Endothelial cell of umbilical vein (primary cell): ENCODE results near the gene KCNJ4. TPM values are rescaled to one million over a fixed set of nuclear protein-coding genes. Genes with fewer than 3 reads are reported as not detected.

Source experiments
- BruUV-seq: library from RNA; stranded (reverse); fragments of 400-500 nt; replicated peaks from 2 replicates; lab custom pipeline; 2021; lab: Mats Ljungman, UMichigan
- CTCF ChIA-PET: fragments of 300-600, 350-600 bp; sonication (Branson Sonifier 250); formaldehyde crosslinking; loops from one replicate; lab custom pipeline; 2021; ENCODE audit warnings: antibody characterized with exemption, inconsistent platforms; lab: Charles Lee
- POLR2A ChIA-PET: fragments of 300-600, 350-600 bp; sonication (Branson Sonifier 250); formaldehyde crosslinking; loops from one replicate; lab custom pipeline; 2021; ENCODE audit warnings: antibody characterized with exemption, inconsistent platforms; lab: Charles Lee
- DNase-seq: peaks from one replicate; pipeline ENCODE4 v3.0.0-alpha.2; 2011; ENCODE audit warnings: low read depth, low spot score
- FAIRE-seq: peaks from 2 replicates; lab custom pipeline; 2011; peaks lifted over from hg19 to GRCh38; lab: Jason Lieb, UNC
- H2AFZ ChIP-seq: 2 replicates; pipeline ENCODE4 v1.6.0; 2012; ENCODE audit warnings: low read depth, low read length, control low read depth, inconsistent platforms
- H3K27ac ChIP-seq: 2 replicates; pipeline ENCODE4 v1.5.1; 2011; ENCODE audit warnings: low read depth, mild to moderate bottlenecking, control low read depth, low read length, moderate library complexity; ENCODE audit not compliant: insufficient read depth
- H3K27me3 ChIP-seq, 2 experiments: 2 replicates each; pipeline versions ENCODE4 v1.6.0 to v1.6.1; 2011; ENCODE audit warnings: low read length in 2 of 2, mixed read lengths in 1 of 2; ENCODE audit not compliant: control insufficient read depth in 2 of 2, insufficient read depth in 2 of 2
- H3K36me3 ChIP-seq, 2 experiments: 2 replicates in 1 of 2; 3 replicates in 1 of 2; pipeline ENCODE4 v1.5.1; 2011; ENCODE audit warnings: low read length in 2 of 2, mild to moderate bottlenecking in 1 of 2, moderate library complexity in 1 of 2; ENCODE audit not compliant: control insufficient read depth in 2 of 2, insufficient read depth in 2 of 2; ENCODE audit errors: extremely low read depth in 1 of 2
- H3K4me1 ChIP-seq: 3 replicates; pipeline ENCODE4 v1.5.1; 2011; ENCODE audit warnings: mild to moderate bottlenecking, low read length; ENCODE audit not compliant: control insufficient read depth, insufficient read depth; ENCODE audit errors: extremely low read depth
- H3K4me2 ChIP-seq: 2 replicates; pipeline ENCODE4 v1.6.1; 2011; ENCODE audit warnings: low read length, control low read depth, mixed read lengths; ENCODE audit not compliant: insufficient read depth
- H3K4me3 ChIP-seq, 3 experiments: fragments of 200-600 bp in 1 of 3; sonication (generic), shearing (Covaris generic) in 1 of 3; replicated peaks in 1 of 3; 2 replicates each; pipeline ENCODE4 v1.5.1; 2011 to 2016; ENCODE audit warnings: control low read depth in 3 of 3, low read length in 3 of 3, mild to moderate bottlenecking in 2 of 3, inconsistent platforms in 1 of 3, low read depth in 1 of 3, moderate library complexity in 1 of 3; ENCODE audit not compliant: insufficient read depth in 1 of 3
- H3K79me2 ChIP-seq: 2 replicates; pipeline ENCODE4 v1.6.0; 2012; ENCODE audit warnings: low read length, inconsistent platforms; ENCODE audit not compliant: control insufficient read depth, insufficient read depth
- H3K9ac ChIP-seq: replicated peaks from 2 replicates; pipeline ENCODE3; 2011; ENCODE audit warnings: low read length, control low read depth; ENCODE audit not compliant: insufficient read depth; ENCODE audit errors: extremely low read depth
- H3K9me1 ChIP-seq: replicated peaks from 3 replicates; pipeline ENCODE4 v1.6.0; 2011; ENCODE audit warnings: mild to moderate bottlenecking, low read length; ENCODE audit not compliant: control insufficient read depth, insufficient read depth; ENCODE audit errors: extremely low read depth
- H3K9me3 ChIP-seq: replicated peaks from 2 replicates; pipeline ENCODE4 v1.5.1; 2012; ENCODE audit warnings: low read length, inconsistent platforms; ENCODE audit not compliant: control insufficient read depth, insufficient read depth
- H4K20me1 ChIP-seq: replicated peaks from 2 replicates; pipeline ENCODE3; 2011; ENCODE audit warnings: mild to moderate bottlenecking, low read length; ENCODE audit not compliant: control insufficient read depth, insufficient read depth; ENCODE audit errors: extremely low read depth
- EZH2 ChIP-seq: IDR thresholded peaks from 2 replicates; pipeline ENCODE4 v1.6.1; 2012; ENCODE audit warnings: borderline replicate concordance, low read depth, mild to moderate bottlenecking, moderate library complexity, low read length, inconsistent platforms; ENCODE audit not compliant: severe bottlenecking
- FOS ChIP-seq: IDR thresholded peaks from 2 replicates; pipeline ENCODE4 v1.6.1; 2011; ENCODE audit warnings: mild to moderate bottlenecking, low read length, moderate library complexity, borderline replicate concordance; ENCODE audit not compliant: insufficient read depth
- GATA2 ChIP-seq: IDR thresholded peaks from 2 replicates; pipeline ENCODE4 v1.7.0; 2011; ENCODE audit warnings: low read depth, mild to moderate bottlenecking, moderate library complexity, mixed read lengths, low read length; ENCODE audit not compliant: insufficient read length, insufficient read depth
- JUN ChIP-seq: IDR thresholded peaks from 2 replicates; pipeline ENCODE4 v1.6.1; 2011; ENCODE audit warnings: borderline replicate concordance, low read depth; ENCODE audit not compliant: insufficient read length, insufficient read depth
- MYC ChIP-seq: IDR thresholded peaks from one replicate; pipeline ENCODE4 v1.6.1; 2011; ENCODE audit warnings: mild to moderate bottlenecking, low read depth, low read length
- POLR2A ChIP-seq: IDR thresholded peaks from 2 replicates; pipeline ENCODE4 v1.6.1; 2012; ENCODE audit warnings: low read depth, mild to moderate bottlenecking, control low read depth, low read length
- POLR2AphosphoS5 ChIP-seq: IDR thresholded peaks from 2 replicates; pipeline ENCODE4 v1.6.1; 2012; ENCODE audit warnings: low read depth, mild to moderate bottlenecking, control low read depth, low read length, moderate library complexity; ENCODE audit not compliant: insufficient read depth
- dilution Hi-C: fragments of 300-500 bp; cut with MboI; formaldehyde crosslinking; loops from one replicate; pipeline ENCODE4 v1.15.0; 2019; ENCODE audit warnings: low sequenced_read_pairs; ENCODE audit not compliant: extremely low pct_ligation_motif_present
- intact Hi-C: fragments of 100-400 bp; cut with micrococcal nuclease; formaldehyde crosslinking; loops from one replicate; pipeline ENCODE4 v1.10.0; 2022
- polyA plus RNA-seq, 4 experiments: library from polyadenylated mRNA; depleted of rRNA in 3 of 4; stranded (reverse) in 3 of 4; unstranded in 1 of 4; fragments of >200 nt; gene quantifications; 2 replicates each; pipeline versions ENCODE4 v1.2.1 to v1.2.3, GENCODE V29; 2011 to 2012; ENCODE audit warnings: missing spikeins in 1 of 4
- total RNA-seq: library from RNA; stranded (reverse); gene quantifications from 2 replicates; pipeline ENCODE4 v1.2.3, GENCODE V29; 2021
- TF ChIP-seq, protein P1 (sequence below), 2 donors: IDR thresholded peaks; 1 replicate in 1 of 2; 2 replicates in 1 of 2; pipeline ENCODE4 v1.5.1; 2011; ENCODE audit warnings: low read length in 2 of 2, mild to moderate bottlenecking in 2 of 2, moderate library complexity in 2 of 2, control low read depth in 1 of 2, inconsistent platforms in 1 of 2, low read depth in 1 of 2; ENCODE audit not compliant: insufficient read depth in 1 of 2; ENCODE audit errors: extremely low read depth in 1 of 2
- TF ChIP-seq, protein P2 (sequence below): IDR thresholded peaks from 2 replicates; pipeline ENCODE4 v1.6.1; 2011; ENCODE audit not compliant: insufficient read depth, insufficient read length

Gene KCNJ4
- total and polyA plus RNA-seq, 2 donors (not counting 3 experiments of a cell fraction or from before 2014, with no cell fraction given): not detected

GRCh38 chr22:38497869-38498268 is 42.9 kb upstream of the KCNJ4 start:
- Histone ChIP-seq H3K9ac (no peak overlapping the region), H4K20me1 (peaks cover 26% of the 10 kb centered on the region), H3K9me1 (no peaks in the 10 kb centered on the region), H3K4me1 (peaks cover 18% of the 10 kb centered on the region), H3K36me3 (peaks cover 46 to 71% of the 10 kb centered on the region in 2 experiments), H3K9me3 (no peaks in the 10 kb centered on the region), H3K27me3 (no peaks in the 10 kb centered on the region), H3K79me2 (peaks cover 88% of the 10 kb centered on the region), H3K4me3 (no peak overlapping the region), H3K4me2 (no peak overlapping the region), H2AFZ (no peak overlapping the region), H3K27ac (no peak overlapping the region)
- POLR2A ChIA-PET: no interaction called here
- no TSS peak for BruUV-seq
- TF ChIP-seq FOS: no peak
- TF ChIP-seq MYC: no peak
- TF ChIP-seq JUN: no peak
- no peak for TF ChIP-seq POLR2A
- no peak for TF ChIP-seq POLR2AphosphoS5
- no peak for TF ChIP-seq GATA2
- dilution Hi-C loops: no loop called here
- intact Hi-C loops: no loop called here
- DNase-seq (no peak), FAIRE-seq (no peak)
- CTCF ChIA-PET: no interaction called here

GRCh38 chr22:38494939-38495338 is 39.9 kb upstream of the KCNJ4 start:
- H3K27me3 ChIP-seq: no peaks in the 10 kb centered on the region
- no TSS peak for BruUV-seq
- peaks cover 53 to 81% of the 10 kb centered on the region in 2 experiments for H3K36me3 ChIP-seq
- no peak overlapping the region for H3K4me3 ChIP-seq
- ChIA-PET POLR2A (interaction anchor here (1.0 kb wide), 1 partner anchor 9 kb away, joined by 3 read pairs; no protein-coding TSS in a partner anchor), CTCF (interaction anchor here (0.7 to 2.0 kb wide), 4 partner anchors 10 to 443 kb away, joined by 3 to 9 read pairs (median 4); no protein-coding TSS in a partner anchor)
- TF ChIP-seq, protein P1, sequence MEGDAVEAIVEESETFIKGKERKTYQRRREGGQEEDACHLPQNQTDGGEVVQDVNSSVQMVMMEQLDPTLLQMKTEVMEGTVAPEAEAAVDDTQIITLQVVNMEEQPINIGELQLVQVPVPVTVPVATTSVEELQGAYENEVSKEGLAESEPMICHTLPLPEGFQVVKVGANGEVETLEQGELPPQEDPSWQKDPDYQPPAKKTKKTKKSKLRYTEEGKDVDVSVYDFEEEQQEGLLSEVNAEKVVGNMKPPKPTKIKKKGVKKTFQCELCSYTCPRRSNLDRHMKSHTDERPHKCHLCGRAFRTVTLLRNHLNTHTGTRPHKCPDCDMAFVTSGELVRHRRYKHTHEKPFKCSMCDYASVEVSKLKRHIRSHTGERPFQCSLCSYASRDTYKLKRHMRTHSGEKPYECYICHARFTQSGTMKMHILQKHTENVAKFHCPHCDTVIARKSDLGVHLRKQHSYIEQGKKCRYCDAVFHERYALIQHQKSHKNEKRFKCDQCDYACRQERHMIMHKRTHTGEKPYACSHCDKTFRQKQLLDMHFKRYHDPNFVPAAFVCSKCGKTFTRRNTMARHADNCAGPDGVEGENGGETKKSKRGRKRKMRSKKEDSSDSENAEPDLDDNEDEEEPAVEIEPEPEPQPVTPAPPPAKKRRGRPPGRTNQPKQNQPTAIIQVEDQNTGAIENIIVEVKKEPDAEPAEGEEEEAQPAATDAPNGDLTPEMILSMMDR (IDR thresholded peaks at IDR 0.05; ENCODE audit: extremely low read depth in 1 of 2, insufficient read depth in 1 of 2, low read depth in 1 of 2, low read length in 2 of 2): no peak
- TF ChIP-seq EZH2 (no peak), JUN (no peak), POLR2AphosphoS5 (no peak), MYC (no peak), FOS (no peak), GATA2 (no peak), POLR2A (no peak)
- TF ChIP-seq, protein P2, sequence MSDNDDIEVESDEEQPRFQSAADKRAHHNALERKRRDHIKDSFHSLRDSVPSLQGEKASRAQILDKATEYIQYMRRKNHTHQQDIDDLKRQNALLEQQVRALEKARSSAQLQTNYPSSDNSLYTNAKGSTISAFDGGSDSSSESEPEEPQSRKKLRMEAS: no peak
- intact Hi-C loops: no loop called here
- H3K4me1 ChIP-seq: peaks cover 11% of the 10 kb centered on the region
- FAIRE-seq: no peak
- H3K9ac ChIP-seq: no peak overlapping the region
- H3K9me1 ChIP-seq: no peaks in the 10 kb centered on the region
- no peak overlapping the region for H3K27ac ChIP-seq
- DNase-seq: no peak
- dilution Hi-C loops: no loop called here
- no peaks in the 10 kb centered on the region for H3K9me3 ChIP-seq
- H3K79me2 ChIP-seq: peaks cover 75% of the 10 kb centered on the region
- no peak overlapping the region for H2AFZ ChIP-seq
- H3K4me2 ChIP-seq: no peak overlapping the region
- H4K20me1 ChIP-seq: peaks cover 18% of the 10 kb centered on the region
